NT2/D1 (cell line): Measurements from ENCODE around the gene BZW1.

ENCODE experiments used
- YY1 ChIP-seq: IDR thresholded peaks from 2 replicates; pipeline ENCODE4 v1.6.1; 2011; ENCODE audit not compliant: insufficient read length, insufficient read depth
- ZNF274 ChIP-seq: IDR thresholded peaks from 2 replicates; pipeline ENCODE4 v1.6.1; 2011; ENCODE audit warnings: mild to moderate bottlenecking, low read depth, low read length

DNA sequence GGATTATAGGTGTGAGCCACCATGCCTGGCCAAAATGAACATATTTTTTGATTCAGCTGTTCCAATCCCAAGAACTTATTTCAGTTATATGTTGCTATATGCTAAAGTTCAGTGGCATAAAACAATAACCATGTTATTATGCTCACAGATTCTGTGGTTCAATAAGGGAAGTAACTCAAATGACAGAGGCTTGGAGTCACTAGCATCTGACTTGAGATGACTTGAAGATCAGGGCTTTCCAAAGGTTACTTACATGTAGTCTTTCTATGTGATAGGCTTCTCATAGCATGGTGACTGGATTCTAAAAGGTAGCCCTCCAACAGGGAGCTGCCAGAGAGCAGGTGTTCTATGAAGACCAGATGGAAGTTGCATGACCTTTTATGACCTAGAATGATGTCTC is 35.6 kb downstream of the BZW1 start:
- TF ChIP-seq ZNF274 (no peak), YY1 (no peak)
